GM19240 (cell line): Measurements from ENCODE around the gene SELENOW.
A peak's percentile ranks its signal among the peaks of the same experiment; 100 is the strongest.
"Not testable (repeated sequence)": the region's sequence is repeated elsewhere in the genome, so short reads cannot be mapped to it uniquely, and the experiment has no call there.

Source experiments
- DNase-seq: peaks from one replicate; pipeline ENCODE4 v3.0.0; 2011; ENCODE audit warnings: low spot score; ENCODE audit not compliant: insufficient read length

The SELENOW gene

DNA sequence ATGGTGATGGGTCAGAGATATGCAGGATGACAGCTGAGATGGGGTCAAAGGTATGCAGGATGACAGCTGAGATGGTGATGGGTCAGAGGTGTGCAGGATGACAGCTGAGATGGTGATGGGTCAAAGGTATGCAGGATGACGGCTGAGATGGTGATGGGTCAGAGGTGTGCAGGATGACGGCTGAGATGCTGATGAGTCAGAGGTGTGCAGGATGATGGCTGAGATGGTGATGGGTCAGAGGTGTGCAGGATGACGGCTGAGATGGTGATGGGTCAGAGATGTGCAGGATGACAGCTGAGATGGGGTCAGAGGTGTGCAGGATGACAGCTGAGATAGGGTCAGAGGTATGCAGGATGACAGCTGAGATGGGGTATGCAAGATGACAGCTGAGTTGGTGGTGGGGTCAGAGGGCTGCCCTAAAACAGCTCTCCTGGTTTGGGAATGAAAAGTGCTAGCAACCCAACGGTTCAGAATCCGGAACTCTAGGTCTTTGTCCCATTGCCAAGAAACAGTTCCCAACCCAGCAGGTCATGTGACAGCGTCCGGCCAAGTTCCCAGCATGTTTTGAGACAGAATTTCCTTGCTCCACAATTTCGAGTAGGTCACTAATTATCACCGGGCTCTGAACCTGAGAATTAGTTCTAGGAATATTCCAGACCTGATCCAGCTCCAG lies 3.2 kb downstream of the SELENOW start:
- DNase-seq = no peak

DNA sequence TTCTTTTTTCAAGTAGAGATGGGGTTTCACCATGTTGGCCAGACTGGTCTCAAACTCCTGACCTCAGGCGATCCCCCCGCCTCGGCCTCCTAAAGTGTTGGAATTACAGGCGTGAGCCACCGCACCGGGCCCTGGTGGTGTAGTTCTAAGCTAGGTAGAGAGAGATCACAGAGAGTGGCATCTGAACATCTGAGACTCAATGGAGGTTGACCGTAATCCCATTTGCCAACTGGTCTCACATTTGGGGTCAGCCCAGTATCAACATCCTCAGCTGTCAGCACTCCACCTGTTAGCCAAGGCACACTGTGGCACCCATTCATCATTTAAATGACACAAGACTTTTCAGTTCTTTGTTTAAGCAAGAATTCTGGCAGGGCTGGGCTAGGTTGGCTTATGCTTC lies 8.1 kb downstream of the SELENOW start:
- no peak for DNase-seq

DNA sequence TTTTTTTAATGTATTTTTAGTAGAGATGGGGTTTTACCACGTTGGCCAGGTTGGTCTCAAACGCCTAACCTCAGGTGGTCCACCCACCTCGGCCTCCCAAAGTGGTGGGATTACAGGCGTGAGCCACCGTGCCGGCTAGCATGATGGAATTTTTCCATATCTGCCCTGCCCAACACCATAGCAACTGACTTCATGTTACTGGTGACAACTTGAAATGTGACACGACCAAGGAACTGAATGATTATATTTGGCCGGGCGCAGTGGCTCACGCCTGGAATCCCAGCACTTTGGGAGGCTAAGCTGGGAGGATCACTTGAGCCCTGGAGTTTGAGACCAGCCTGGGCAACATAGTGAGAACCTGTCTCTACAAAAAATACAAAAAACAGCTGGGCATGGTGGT lies 8.8 kb downstream of the SELENOW start:
- not testable (repeated sequence) for DNase-seq

DNA sequence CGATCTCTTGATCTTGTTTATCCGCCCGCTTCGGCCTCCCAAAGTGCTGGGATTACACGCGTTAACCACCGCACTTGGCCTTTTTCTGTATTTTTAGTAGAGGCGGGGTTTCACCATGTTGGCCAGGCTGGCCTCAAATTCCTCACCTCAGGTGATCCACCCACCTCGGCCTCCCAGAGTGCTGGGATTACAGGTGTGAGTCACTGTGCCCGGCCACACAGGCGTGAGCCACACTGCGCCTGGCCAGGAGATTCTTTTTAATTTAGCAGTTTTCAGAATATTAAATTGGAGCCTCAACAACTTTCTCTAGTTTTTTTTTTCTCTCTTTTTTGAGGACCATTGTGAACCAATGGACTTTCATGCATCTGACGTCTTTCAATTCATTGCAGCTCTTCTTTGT lies 11.3 kb downstream of the SELENOW start:
- DNase-seq = not testable (repeated sequence)

DNA sequence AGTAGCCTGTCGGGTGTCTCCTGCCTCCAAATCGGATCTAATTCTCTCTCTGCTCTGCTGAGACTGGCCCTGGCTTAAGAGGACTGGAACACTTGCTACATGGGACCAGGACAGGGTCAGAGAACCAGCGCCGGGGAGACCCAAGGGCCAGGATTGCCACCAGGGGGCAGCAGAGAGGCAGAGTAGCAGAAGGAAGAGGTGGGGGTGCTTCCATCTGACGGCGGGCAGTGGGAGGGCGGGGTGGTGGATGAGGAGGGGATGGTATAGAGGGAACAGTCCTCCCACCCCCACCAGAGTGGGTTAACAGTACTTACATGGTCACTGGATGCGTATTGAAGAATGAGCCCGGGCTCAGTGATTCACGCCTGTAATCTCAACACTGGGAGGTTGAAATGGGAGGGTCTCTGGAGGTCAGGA lies 11.9 kb downstream of the SELENOW start:
- peak; percentile 63 for DNase-seq

DNA sequence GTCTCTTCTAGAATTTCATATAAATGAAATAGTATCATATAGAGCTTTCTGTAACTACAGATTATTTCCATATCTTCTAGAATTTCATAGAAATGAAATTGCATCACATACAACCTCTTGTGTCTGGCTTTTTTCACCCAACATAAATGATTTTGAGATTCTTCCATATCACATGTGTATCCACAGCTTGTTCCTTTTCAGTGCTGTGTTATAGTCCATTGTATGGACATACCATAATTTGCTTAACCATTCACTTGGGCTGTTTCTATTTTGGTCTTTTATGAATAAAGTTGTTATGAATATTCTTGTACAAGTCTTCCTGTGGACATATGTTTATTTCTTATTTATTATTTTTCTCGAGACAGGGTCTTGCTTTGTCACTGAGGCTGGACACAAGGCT lies 14.1 kb downstream of the SELENOW start:
- no peak for DNase-seq

DNA sequence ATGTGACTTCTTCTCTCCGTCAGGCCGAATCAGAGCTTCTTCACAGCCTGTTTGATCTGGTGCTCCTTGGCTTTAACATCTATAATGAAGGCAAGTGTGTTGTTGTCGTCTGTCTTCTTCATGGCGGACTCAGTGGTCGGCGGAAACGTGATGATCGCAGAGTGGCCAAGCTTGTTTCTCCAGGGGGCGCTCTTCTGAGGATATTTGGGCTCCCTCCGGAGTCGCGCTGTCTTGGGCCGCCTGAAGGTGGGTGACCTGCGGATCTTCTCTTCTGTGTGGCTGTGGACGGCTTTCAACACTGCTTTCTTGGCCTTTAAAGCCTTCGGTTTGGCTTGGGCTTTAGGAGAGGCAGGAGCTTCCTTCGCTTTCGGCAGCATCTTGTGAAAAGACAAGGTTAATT lies 16.0 kb downstream of the SELENOW start:
- no peak for DNase-seq

DNA sequence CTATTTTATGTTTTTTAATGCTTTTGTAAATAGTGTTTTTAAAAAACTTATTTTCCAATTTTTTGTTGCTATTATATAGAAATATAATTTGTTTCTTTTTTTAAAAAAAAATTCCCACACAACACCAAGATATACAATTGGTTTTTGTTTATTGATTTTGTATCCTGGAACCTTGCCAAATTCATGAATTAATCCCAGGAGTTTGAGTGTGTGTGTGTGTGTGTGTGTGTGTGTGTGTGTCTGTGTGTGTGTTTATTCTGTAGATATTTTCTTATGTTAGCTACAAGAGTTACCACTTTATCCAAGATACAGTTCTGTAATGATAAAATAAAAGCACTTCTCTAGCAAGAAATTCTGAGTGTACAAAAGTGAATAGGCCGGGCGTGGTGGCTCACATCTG lies 18.3 kb downstream of the SELENOW start:
- no peak for DNase-seq

DNA sequence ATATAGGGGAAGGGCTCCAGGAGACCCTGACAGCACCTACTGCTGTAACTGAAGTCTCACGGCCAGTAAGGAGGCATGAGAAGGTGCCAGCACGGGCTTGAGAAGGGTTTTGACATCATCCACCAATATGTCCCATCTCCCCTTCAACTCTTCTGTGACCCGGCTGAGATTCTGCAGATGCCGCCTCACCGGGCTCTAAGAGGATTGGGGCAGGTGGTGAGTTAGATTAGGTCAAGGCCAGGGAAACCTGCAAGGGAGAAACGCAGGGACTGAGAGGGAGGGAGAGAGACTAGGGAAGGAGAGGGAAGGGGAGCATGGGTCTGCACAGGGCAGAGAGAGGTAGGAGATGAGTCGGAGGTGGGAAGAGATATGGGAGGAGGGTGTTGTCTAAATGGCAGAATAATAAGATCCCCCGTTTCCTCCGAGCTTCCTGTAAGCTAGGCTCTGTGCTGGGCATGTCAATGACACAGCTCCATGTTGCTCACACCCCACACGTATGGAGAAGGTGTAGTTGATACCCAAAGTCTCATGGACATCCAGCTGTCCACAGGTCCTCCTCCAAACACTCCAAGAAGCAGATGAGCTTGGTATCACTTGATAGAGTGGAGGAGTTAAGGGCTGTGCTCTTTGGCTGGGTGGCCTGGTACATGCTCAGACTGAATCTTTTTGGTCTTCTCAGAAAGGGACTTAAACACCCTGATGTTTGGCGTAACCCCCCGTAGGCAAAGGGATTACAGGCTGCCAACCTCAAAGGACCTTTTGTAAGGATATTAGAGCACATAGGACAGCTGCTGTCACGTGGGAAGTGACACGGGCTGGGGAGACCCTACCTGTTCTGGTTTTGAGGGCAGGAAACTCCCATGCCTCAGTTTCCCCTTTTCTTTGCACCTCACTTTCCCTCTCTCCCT lies 19.7 kb downstream of the SELENOW start:
- DNase-seq = no peak

DNA sequence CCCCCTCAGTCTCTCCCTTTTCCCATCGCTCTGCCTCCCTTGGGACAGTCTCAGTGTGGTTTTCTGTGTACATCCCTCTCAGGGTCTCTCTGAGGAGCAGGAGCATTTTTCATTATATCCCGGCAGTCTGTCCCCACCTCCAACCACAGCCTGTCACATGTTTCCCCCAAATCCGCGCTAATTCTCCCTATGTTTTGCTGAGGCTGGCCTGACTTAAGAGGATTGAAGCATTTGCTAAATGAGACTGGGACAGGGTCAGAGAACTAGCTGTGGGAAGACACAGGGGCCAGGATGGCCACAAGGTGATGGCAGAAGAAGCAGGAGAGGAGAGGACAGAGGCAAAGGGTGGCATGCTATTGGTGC lies 20.4 kb downstream of the SELENOW start:
- DNase-seq = no peak

DNA sequence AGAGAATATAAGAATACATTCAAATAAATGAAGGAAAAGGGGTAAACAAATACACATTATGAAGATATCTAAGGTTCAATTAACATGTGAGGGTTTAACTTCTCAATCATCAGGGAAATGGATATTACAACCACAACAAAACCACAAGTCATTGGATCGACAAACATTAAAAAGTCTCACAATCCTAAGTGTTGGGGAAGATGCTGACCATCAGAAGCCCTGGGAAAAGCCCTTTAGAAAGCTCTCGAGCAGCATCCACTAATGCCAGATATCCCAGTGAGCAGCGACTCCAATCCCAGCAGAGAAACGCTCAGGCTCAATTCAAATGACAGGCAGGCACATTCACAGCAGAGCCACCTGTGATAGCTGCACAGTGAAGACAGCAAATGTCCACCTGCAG lies 22.8 kb downstream of the SELENOW start:
- DNase-seq = no peak

DNA sequence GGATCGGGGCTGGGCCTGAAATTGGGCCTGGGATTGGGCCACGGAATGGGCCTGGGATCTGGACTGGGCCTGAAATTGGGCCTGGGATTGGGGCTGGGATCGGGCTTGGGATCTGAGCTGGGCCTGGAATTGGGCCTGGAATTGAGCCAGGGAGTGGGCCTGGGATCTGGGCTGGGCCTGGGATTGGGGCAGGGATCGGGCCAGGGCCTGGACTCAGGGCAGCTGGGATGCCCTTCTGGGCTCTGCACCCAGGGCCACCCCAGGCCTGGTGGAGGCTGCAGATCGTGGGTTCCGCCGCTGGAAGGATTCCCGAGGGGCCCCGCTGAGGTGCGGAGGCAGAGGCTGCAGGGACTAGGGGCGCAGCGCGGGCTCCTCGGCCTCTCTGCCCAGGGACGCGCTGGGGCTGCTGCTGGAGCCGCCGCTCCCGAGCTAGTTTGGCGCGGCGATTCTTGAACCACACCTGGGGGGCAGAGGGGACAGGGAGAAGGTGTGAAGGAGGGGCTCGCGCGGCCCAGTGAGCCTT lies 24.1 kb downstream of the SELENOW start:
- no peak for DNase-seq

DNA sequence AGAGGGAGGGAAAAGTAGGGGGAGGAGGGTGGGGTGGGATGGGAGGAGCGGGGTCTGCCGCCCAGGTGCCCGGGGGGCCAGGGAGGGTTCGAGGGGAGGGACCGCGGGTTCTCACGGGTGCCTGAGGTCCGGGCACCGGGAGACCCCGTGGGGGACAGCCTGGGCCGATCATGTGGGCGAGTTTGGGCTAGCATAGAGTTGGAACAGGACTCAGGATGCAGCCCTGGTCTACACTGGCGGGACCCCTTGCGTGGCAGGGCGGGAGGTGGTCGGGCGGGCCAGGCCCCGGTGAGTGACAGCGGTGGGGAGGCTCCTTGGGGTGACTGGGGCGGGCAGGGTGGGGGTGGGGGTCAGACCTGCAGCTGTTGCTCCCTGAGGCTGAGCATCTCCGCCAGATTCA lies 24.6 kb downstream of the SELENOW start:
- not testable (repeated sequence) for DNase-seq

DNA sequence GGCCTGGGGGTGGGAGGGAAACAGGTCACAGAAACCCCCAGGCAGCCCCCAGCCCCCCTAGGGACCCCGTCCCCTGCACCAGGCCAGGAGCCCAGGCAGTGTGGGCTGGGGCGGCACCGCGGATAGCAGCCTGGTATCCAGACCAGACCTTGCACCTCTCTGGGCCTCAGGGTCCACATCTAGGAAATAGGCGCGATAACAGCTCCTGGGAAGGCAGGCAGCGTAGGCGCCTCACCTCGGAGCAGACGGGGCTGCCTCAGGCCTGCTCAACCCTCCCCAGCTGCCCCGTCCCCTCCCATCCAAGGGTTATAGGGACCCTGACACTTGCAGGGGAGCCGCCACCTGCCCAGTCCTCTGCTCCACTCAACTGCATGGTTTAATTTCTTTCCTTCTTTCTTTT lies 25.2 kb downstream of the SELENOW start:
- DNase-seq = not testable (repeated sequence)

DNA sequence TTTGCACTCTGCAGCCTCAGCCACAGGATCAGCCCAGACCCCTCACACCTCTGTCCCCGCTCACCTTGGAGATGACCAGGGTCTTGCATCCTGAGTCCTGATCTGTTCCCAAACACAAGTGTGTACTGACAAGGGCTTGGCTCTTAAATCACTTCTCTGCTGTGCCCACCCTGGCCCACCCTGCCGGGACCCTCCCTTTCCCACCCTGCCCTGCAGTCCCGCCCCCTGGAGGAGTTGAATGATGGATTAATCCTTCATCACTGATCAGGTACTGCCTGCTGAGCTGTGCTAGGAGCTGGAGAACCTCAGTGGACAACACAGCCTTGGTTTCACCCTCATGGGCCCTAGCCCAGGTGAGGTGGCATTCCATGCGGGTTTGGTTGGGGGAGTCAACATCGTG lies 25.9 kb downstream of the SELENOW start, which contains the start of gene TPRX1:
Gene TPRX1 (minus strand): TSS at position 101 of the 400 bp plus-strand sequence. CDS start 12 bp downstream, at position 89.
- DNase-seq = not testable (repeated sequence)

DNA sequence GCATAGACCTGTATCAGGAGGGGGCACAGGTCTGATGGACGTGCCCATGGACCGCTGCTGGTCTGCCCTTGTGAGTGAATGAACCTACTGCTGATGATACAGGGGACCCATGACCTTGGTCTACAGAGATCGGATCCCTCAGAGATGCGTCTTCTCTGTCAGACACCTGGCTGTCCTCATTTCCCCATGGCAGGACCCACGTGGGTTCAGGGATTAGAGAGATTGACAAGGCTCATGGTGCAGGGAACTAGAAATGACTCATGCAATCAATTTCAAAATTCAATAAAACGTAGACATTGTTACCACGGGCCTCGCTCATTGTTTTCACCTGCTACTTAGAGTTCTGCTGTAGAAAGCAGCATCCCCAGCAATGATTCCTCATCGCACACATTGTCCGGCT lies 26.8 kb downstream of the SELENOW start:
- DNase-seq = no peak

DNA sequence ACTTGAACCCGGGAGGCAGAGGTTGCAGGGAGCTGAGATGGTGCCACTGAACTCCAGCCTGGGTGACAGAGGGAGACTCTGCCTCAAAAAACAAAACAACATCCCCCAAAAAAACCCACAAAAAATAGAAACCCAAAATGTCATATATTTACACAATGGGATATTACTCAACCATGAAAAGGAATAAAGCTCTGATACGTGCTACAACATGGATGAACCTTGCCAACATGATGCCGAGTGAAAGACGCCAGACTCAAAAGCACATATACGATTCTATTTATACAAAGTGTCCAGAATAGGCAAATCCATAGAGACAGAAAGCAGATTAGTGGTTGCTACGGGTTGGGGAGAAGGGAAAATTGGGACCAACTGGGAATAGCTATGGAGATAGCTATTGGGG lies 27.9 kb downstream of the SELENOW start:
- no peak for DNase-seq

DNA sequence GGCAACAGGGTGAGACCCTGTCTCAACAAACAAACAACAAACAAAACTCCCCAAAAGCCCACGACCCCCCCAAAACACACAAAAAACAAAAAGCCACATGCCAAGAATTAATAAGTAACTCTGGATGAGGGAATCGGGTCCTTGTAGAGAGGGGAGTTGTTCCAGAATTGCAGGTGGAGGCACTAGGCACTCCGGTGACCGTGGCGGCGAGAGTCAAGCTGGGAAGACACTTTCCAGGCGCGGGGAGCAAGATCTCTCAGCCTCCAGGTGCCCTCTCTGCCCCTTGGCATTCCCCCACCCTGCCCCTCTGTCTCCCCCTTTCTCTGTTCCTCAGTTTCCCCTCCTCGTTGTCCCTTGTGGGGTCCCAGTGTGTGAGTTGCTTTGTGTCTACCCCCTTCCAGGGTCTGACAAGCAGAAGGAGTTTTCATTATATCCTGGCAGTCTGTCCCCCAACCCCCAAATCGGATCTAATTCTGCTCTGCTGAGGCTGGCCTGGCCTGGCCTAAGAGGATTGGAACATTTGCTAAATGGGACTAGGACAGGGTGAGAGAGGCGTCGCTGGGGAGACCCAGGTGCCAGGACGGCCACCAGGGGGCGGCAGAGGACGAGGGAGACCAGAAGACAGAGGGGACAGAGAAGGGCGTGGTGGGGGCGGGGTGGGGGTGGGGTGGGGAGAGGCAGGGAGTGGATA lies 34.9 kb downstream of the SELENOW start:
- peak; percentile 53 for DNase-seq

DNA sequence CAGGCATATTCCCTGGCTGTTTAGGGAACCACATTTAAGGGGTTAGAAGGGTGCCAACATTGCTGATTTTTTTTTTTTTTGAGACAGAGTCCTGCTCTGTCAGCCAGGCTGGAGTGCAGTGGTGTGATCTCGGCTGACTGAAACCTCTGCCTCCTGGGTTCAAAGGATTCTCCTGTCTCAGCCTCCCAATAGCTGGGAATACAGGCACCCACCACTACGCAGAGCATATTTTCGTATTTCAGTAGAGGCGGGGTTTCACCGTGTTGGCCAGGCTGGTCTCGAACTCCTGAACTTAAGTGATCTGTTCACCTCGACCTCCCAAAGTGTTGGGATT lies 35.5 kb downstream of the SELENOW start:
- DNase-seq = no peak

DNA sequence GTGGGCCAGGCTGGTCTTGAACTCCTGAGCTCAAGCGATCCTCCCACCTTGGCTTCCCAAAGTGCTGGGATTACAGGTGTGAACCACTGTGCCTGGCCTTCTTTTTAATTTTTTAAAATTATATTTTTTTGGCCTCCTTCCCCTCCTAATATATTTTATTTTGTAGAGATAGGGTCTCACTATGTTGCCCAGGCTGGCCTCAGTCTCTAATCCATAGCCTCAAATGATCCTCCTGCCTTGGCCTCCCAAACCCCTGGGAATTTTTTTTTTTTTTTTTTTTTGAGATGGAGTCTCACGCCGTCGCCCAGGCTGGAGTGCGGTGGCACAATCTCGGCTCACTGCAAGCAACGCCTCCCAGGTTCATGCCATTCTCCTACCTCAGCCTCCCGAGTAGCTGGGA lies 37.8 kb downstream of the SELENOW start:
- not testable (repeated sequence) for DNase-seq

DNA sequence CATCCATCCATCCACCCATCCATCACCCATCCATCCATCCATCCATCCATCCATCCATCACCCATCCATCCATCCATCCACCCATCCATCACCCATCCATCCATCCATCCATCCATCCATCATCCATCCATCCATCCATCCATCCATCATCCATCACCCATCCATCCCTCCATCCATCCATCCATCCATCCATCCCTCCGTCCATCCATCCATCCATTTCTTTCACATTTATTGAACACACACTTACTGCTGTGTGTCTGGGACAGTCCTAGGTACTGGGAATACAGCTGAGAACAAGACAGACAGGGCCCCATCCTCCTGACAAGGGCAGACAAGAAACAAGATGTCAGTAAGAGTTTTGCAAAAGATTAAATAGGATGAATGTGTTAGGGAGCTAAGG lies 39.7 kb downstream of the SELENOW start:
- not testable (repeated sequence) for DNase-seq

DNA sequence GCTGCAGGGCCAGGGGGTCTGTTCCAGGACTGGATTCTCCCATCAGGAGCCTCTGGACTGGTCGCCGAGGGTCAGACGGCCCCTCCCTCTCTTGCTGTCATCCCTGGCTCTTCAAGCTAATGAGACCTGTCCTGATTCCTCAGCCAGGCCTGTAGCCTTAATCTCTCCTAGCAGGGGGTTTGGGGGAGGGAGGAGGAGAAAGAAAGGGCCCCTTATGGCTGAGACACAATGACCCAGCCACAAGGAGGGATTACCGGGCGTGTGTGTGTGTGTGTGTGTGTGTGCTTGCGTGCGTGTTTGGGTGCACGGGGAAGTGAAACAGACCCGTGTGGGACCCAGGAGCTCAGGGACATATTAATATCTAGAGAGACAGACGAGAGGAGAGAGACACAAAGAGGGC lies 41.4 kb downstream of the SELENOW start:
- DNase-seq = no peak
